Ishikawa (cell line): ENCODE results near the gene CCSER2.

Source experiments
- CEBPB ChIP-seq: IDR thresholded peaks from 2 replicates; pipeline ENCODE4 v1.6.1; 2012
- CREB1 ChIP-seq: IDR thresholded peaks from 2 replicates; pipeline ENCODE4 v1.6.1; 2012; ENCODE audit warnings: low read depth
- EGR1 ChIP-seq: IDR thresholded peaks from 2 replicates; pipeline ENCODE4 v1.6.1; 2012
- EP300 ChIP-seq: IDR thresholded peaks from 2 replicates; pipeline ENCODE4 v1.6.1; 2012; ENCODE audit warnings: borderline replicate concordance
- RAD21 ChIP-seq: IDR thresholded peaks from 2 replicates; pipeline ENCODE4 v1.6.1; 2012; ENCODE audit warnings: low read depth
- TAF1 ChIP-seq: IDR thresholded peaks from 2 replicates; pipeline ENCODE4 v1.6.1; 2012; ENCODE audit warnings: low read depth, mild to moderate bottlenecking
- TCF12 ChIP-seq: IDR thresholded peaks from 2 replicates; pipeline ENCODE4 v1.6.1; 2012; ENCODE audit warnings: low read depth
- TEAD4 ChIP-seq: IDR thresholded peaks from 2 replicates; pipeline ENCODE4 v1.6.1; 2012

DNA sequence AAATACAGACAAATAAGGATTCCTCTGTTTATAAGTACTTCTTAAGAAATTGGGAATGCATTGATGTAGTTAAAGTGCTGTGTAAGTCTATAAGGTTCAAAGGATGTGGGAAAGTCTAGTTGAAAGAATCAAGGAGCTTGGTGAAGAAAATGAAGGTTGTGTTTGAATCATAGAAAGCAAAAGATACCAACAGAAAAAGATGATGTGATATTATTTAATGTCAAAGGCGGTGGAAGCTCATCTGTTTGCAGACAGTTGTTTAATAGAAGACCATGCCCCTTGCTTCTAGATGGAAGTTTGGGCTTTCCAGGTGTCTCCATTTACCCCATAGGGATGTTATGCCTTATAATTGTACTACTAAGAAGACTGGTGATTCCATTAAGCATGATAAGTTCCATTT is 150.3 kb downstream of the CCSER2 start:
- TF ChIP-seq CREB1, result no peak
- no peak for TF ChIP-seq EP300
- TF ChIP-seq EGR1, result no peak
- TF ChIP-seq RAD21, result no peak
- TF ChIP-seq TAF1, result no peak
- no peak for TF ChIP-seq TCF12
- no peak for TF ChIP-seq CEBPB
- no peak for TF ChIP-seq TEAD4
